ENCODE measurements around the gene GABRG2. TPM values are rescaled to one million over a fixed set of nuclear protein-coding genes. Genes with fewer than 3 reads are reported as not detected.

Gene GABRG2
- total RNA-seq, 1 donor from 2014 or later, result not detected

- DNase-seq (ENCODE audit: low read depth), result no peak
Measured at GRCh38 chr5:162193012-162193411, 125.4 kb downstream of the GABRG2 start.

GRCh38 chr5:162196351-162196750 lies 128.8 kb downstream of the GABRG2 start:
- no peak for DNase-seq (ENCODE audit: low read depth)

- no peak for DNase-seq (ENCODE audit: low read depth)
Measured at GRCh38 chr5:162202285-162202880, 134.8 kb downstream of the GABRG2 start.

Other genes with a start within 250 kb of the GABRG2 start
- gene GABRA1, start 219.7 kb upstream of the GABRG2 start, total RNA-seq, result not detected in 2 replicates

Data from renal cortical epithelial cell (primary cell).